ENCODE measurements around the gene MRLN.
"Not testable (repeated sequence)": the region's sequence is repeated elsewhere in the genome, so short reads cannot be mapped to it uniquely, and the experiment has no call there.

The MRLN gene

DNA sequence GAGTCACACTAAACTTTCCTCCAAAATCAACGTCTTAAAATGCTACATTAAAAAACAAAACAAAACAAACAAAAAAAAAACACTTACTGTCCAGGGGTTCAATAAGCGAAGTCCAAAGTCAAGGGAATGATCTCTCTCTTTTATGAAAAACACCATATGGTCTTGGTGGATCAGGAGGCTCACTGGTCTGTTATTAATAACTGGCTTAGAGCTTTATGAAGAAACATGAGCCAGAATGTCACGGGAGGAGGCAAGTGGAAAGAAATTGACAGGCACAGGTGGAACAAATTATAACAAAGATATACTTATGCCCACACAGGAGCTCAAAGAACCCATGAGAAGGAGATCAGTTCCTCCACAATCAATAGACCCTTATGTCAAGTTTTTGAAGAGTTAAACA is at the start of gene MRLN:
Gene MRLN (minus strand): TSS at position 189 of the 400 bp plus-strand sequence.
- Histone ChIP-seq H3K9me3 (ENCODE audit: severe bottlenecking) (peaks cover under 1% of the 10 kb centered on the region), H3K27me3 (ENCODE audit: insufficient read depth, low read depth, severe bottlenecking) (no peaks in the 10 kb centered on the region), H3K27ac (peak within 1 kb of the TSS; percentile 72), H3K36me3 (no peaks in the 10 kb centered on the region), H3K4me3 (ENCODE audit: low read depth, low read length) (peak within 1 kb of the TSS; percentile 37)
- DNase-seq, result no peak
- TF ChIP-seq, protein P1, sequence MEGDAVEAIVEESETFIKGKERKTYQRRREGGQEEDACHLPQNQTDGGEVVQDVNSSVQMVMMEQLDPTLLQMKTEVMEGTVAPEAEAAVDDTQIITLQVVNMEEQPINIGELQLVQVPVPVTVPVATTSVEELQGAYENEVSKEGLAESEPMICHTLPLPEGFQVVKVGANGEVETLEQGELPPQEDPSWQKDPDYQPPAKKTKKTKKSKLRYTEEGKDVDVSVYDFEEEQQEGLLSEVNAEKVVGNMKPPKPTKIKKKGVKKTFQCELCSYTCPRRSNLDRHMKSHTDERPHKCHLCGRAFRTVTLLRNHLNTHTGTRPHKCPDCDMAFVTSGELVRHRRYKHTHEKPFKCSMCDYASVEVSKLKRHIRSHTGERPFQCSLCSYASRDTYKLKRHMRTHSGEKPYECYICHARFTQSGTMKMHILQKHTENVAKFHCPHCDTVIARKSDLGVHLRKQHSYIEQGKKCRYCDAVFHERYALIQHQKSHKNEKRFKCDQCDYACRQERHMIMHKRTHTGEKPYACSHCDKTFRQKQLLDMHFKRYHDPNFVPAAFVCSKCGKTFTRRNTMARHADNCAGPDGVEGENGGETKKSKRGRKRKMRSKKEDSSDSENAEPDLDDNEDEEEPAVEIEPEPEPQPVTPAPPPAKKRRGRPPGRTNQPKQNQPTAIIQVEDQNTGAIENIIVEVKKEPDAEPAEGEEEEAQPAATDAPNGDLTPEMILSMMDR (IDR thresholded peaks at IDR 0.05; ENCODE audit: low read depth, low read length), result no peak

DNA sequence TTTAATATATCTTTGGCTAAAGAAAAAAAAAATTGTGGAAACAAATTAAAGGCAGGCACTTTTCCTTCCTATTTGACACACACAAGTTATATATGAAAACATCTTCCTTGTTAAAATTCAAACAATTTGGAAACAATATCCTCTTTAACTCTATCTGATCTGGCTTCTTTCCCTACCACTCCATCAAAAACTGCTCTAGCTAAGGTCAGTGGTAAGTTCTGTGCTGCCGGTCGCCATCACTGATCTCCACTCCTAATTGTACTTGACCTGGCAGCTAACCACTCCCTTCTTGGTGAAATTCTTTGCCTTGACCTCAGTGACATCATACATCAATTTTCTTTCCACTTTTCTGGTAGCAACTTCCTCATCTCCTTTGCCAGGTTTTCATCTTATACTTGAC is 47.9 kb upstream of the MRLN start:
- DNase-seq, result no peak
- Histone ChIP-seq H3K36me3 (peaks cover 58% of the 10 kb centered on the region), H3K9me3 (ENCODE audit: severe bottlenecking) (no peaks in the 10 kb centered on the region), H3K27ac (no peak overlapping the region), H3K27me3 (ENCODE audit: insufficient read depth, low read depth, severe bottlenecking) (no peaks in the 10 kb centered on the region), H3K4me3 (ENCODE audit: low read depth, low read length) (no peak overlapping the region)
- TF ChIP-seq, protein P1 (IDR thresholded peaks at IDR 0.05; ENCODE audit: low read depth, low read length), result no peak

DNA sequence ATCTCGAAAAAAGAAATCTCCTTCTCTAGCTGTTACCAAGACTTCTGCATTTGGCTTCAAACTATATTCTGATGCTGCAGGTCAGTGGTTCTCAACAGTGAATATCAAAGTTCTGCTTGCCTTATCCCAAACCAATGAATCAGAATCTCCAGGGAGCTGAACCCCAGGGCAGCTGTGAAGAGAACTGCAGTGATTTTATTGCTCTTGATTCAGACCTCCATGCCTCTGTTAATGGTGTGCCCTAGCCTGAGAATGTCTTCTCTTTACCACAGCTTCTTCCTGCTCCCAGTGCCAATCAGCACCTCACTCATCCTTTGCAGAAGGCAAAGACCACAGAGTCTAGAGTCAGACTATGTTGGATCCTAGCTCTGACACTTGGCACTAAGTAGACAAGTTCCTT is 46.2 kb upstream of the MRLN start:
- Histone ChIP-seq H3K9me3 (ENCODE audit: severe bottlenecking) (no peaks in the 10 kb centered on the region), H3K36me3 (peaks cover 43% of the 10 kb centered on the region), H3K27ac (no peak overlapping the region), H3K27me3 (ENCODE audit: insufficient read depth, low read depth, severe bottlenecking) (no peaks in the 10 kb centered on the region), H3K4me3 (ENCODE audit: low read depth, low read length) (no peak overlapping the region)
- TF ChIP-seq, protein P1 (IDR thresholded peaks at IDR 0.05; ENCODE audit: low read depth, low read length), result no peak
- no peak for DNase-seq

DNA sequence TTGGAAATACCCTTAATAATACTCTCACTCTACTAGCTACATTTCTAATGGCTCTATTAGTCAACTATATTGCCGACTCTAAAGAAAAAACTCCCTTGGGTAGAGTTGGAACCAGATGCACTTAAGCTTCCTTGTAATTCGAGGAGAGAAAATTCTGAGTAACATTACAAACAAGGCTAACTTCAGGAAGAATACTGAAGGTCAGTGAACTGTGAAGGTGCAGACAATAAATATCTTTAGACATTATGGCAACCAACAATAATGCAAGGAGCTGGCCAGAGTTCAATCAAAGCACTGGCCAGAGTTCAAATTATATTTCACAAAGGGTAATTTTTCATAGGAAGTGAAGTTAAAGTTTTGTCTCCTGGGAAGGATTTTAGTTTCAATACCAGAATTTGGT is 40.7 kb upstream of the MRLN start:
- Histone ChIP-seq H3K9me3 (ENCODE audit: severe bottlenecking) (no peaks in the 10 kb centered on the region), H3K27ac (no peak overlapping the region), H3K36me3 (peaks cover 41% of the 10 kb centered on the region), H3K4me3 (ENCODE audit: low read depth, low read length) (no peak overlapping the region), H3K27me3 (ENCODE audit: insufficient read depth, low read depth, severe bottlenecking) (no peaks in the 10 kb centered on the region)
- no peak for DNase-seq
- TF ChIP-seq, protein P1 (IDR thresholded peaks at IDR 0.05; ENCODE audit: low read depth, low read length), result no peak

DNA sequence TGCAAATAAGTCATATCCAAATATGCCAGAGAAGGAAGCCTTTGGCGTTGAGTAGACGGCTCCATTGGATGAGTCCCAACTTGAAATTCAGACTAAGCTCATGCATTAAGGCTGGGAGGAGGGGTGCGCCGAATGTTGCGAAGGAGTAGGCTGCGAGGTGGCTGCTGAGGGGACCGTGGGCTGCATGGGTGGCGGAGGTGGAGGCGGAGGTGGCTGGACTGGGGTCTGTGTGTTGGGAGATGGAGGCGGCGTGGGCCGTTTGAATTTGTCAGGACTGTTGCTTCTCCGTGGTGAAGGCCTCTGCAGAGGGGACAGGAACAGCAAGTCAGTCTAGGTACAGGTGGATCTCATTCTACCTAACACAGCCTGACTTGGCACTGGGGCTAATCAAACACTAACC is 39.6 kb upstream of the MRLN start:
- TF ChIP-seq, protein P1 (IDR thresholded peaks at IDR 0.05; ENCODE audit: low read depth, low read length), result no peak
- Histone ChIP-seq H3K27ac (no peak overlapping the region), H3K4me3 (ENCODE audit: low read depth, low read length) (no peak overlapping the region), H3K9me3 (ENCODE audit: severe bottlenecking) (no peaks in the 10 kb centered on the region), H3K27me3 (ENCODE audit: insufficient read depth, low read depth, severe bottlenecking) (no peaks in the 10 kb centered on the region), H3K36me3 (peaks cover 38% of the 10 kb centered on the region)
- DNase-seq, result no peak

GRCh38 chr10:59791601-59792000 is 38.3 kb upstream of the MRLN start:
- Histone ChIP-seq H3K4me3 (ENCODE audit: low read depth, low read length) (no peak overlapping the region), H3K27me3 (ENCODE audit: insufficient read depth, low read depth, severe bottlenecking) (no peaks in the 10 kb centered on the region), H3K9me3 (ENCODE audit: severe bottlenecking) (no peaks in the 10 kb centered on the region), H3K27ac (no peak overlapping the region), H3K36me3 (peaks cover 36% of the 10 kb centered on the region)
- TF ChIP-seq, protein P1 (IDR thresholded peaks at IDR 0.05; ENCODE audit: low read depth, low read length), result no peak
- no peak for DNase-seq

- peaks cover 32% of the 10 kb centered on the region for H3K36me3 ChIP-seq
- not testable (repeated sequence) for H3K4me3 ChIP-seq (ENCODE audit: low read depth, low read length); H3K27me3 ChIP-seq (ENCODE audit: insufficient read depth, low read depth, severe bottlenecking); DNase-seq; H3K27ac ChIP-seq; H3K9me3 ChIP-seq (ENCODE audit: severe bottlenecking)
Measured at GRCh38 chr10:59790080-59790479, 36.8 kb upstream of the MRLN start.

DNA sequence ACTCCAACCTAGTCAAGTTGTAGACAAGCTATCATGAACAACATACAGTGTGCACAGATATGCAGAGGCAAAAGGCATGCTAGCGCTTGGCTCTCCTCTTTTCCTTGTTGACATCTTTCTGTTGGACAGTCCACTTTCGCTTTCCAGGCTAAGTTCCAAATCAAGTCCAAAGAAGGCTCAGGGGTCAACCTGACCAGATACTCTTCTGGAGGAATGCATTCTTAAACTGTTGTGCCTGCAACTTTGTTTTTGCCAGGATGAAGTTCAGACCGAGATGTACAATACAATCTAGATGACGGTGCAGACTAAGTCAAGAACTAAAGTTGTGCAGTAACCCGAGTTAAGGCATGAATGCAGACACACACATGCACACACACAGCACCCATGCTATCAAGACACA is 35.7 kb upstream of the MRLN start:
- not testable (repeated sequence) for H3K27me3 ChIP-seq (ENCODE audit: insufficient read depth, low read depth, severe bottlenecking); H3K9me3 ChIP-seq (ENCODE audit: severe bottlenecking); H3K4me3 ChIP-seq (ENCODE audit: low read depth, low read length); H3K27ac ChIP-seq; DNase-seq
- H3K36me3 ChIP-seq, result peaks cover 29% of the 10 kb centered on the region

- not testable (repeated sequence) for H3K27me3 ChIP-seq (ENCODE audit: insufficient read depth, low read depth, severe bottlenecking); H3K9me3 ChIP-seq (ENCODE audit: severe bottlenecking); H3K27ac ChIP-seq; H3K4me3 ChIP-seq (ENCODE audit: low read depth, low read length); DNase-seq
- peaks cover 11% of the 10 kb centered on the region for H3K36me3 ChIP-seq
Measured at GRCh38 chr10:59787032-59787431, 33.8 kb upstream of the MRLN start.
